Midbrain (tissue), 1 donor: ENCODE data around the gene MED13L.

Source experiments
- DNase-seq: peaks from one replicate; lab custom pipeline; 2025; lab: John Stamatoyannopoulos, UW

The MED13L gene

GRCh38 chr12:115973968-115974724, 303.3 kb downstream of the MED13L start:
- no peak for DNase-seq

GRCh38 chr12:115973066-115973465, 304.4 kb downstream of the MED13L start:
- DNase-seq = no peak

GRCh38 chr12:115972241-115972640, 305.3 kb downstream of the MED13L start:
- DNase-seq = no peak

- DNase-seq = no peak
Observed at GRCh38 chr12:115968211-115968610, 309.3 kb downstream of the MED13L start.

- DNase-seq = no peak
Observed at GRCh38 chr12:115966376-115966775, 311.1 kb downstream of the MED13L start.

GRCh38 chr12:115964626-115965025, 312.9 kb downstream of the MED13L start:
- DNase-seq = no peak

GRCh38 chr12:115964214-115964613, 313.3 kb downstream of the MED13L start:
- no peak for DNase-seq

- no peak for DNase-seq
Observed at GRCh38 chr12:115962216-115962615, 315.3 kb downstream of the MED13L start.

GRCh38 chr12:115960868-115961802, 316.4 kb downstream of the MED13L start:
- DNase-seq = no peak

- no peak for DNase-seq
Observed at GRCh38 chr12:115957686-115958290, 319.7 kb downstream of the MED13L start.

- DNase-seq = no peak
Observed at GRCh38 chr12:115956659-115957058, 320.8 kb downstream of the MED13L start.

- DNase-seq = no peak
Observed at GRCh38 chr12:115956236-115956635, 321.3 kb downstream of the MED13L start.

GRCh38 chr12:115953450-115953849, 324.0 kb downstream of the MED13L start:
- no peak for DNase-seq

- DNase-seq = no peak
Observed at GRCh38 chr12:115953031-115953430, 324.5 kb downstream of the MED13L start.

- DNase-seq = no peak
Observed at GRCh38 chr12:115950959-115951358, 326.5 kb downstream of the MED13L start.

- DNase-seq = no peak
Observed at GRCh38 chr12:115949675-115950074, 327.8 kb downstream of the MED13L start.

GRCh38 chr12:115947696-115948062, 329.8 kb downstream of the MED13L start:
- no peak for DNase-seq

- DNase-seq = no peak
Observed at GRCh38 chr12:115946867-115947695, 330.4 kb downstream of the MED13L start.

- no peak for DNase-seq
Observed at GRCh38 chr12:115946092-115946491, 331.4 kb downstream of the MED13L start.

GRCh38 chr12:115945491-115945885, 332.0 kb downstream of the MED13L start:
- DNase-seq = no peak

- no peak for DNase-seq
Observed at GRCh38 chr12:115944837-115945490, 332.5 kb downstream of the MED13L start.
